Measurements from ENCODE around the gene LYPD4. TPM values are rescaled to one million over a fixed set of nuclear protein-coding genes. Genes with fewer than 3 reads are reported as not detected.

LYPD4 gene
- total RNA-seq, 1 experiment from 2014 or later, result not detected

- TF ChIP-seq, protein P1, sequence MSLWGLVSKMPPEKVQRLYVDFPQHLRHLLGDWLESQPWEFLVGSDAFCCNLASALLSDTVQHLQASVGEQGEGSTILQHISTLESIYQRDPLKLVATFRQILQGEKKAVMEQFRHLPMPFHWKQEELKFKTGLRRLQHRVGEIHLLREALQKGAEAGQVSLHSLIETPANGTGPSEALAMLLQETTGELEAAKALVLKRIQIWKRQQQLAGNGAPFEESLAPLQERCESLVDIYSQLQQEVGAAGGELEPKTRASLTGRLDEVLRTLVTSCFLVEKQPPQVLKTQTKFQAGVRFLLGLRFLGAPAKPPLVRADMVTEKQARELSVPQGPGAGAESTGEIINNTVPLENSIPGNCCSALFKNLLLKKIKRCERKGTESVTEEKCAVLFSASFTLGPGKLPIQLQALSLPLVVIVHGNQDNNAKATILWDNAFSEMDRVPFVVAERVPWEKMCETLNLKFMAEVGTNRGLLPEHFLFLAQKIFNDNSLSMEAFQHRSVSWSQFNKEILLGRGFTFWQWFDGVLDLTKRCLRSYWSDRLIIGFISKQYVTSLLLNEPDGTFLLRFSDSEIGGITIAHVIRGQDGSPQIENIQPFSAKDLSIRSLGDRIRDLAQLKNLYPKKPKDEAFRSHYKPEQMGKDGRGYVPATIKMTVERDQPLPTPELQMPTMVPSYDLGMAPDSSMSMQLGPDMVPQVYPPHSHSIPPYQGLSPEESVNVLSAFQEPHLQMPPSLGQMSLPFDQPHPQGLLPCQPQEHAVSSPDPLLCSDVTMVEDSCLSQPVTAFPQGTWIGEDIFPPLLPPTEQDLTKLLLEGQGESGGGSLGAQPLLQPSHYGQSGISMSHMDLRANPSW (CRISPR knock-in tag; conservative IDR thresholded peaks at IDR 0.05; ENCODE audit: low read depth), result no peak
- TF ChIP-seq, protein P2, sequence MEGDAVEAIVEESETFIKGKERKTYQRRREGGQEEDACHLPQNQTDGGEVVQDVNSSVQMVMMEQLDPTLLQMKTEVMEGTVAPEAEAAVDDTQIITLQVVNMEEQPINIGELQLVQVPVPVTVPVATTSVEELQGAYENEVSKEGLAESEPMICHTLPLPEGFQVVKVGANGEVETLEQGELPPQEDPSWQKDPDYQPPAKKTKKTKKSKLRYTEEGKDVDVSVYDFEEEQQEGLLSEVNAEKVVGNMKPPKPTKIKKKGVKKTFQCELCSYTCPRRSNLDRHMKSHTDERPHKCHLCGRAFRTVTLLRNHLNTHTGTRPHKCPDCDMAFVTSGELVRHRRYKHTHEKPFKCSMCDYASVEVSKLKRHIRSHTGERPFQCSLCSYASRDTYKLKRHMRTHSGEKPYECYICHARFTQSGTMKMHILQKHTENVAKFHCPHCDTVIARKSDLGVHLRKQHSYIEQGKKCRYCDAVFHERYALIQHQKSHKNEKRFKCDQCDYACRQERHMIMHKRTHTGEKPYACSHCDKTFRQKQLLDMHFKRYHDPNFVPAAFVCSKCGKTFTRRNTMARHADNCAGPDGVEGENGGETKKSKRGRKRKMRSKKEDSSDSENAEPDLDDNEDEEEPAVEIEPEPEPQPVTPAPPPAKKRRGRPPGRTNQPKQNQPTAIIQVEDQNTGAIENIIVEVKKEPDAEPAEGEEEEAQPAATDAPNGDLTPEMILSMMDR (IDR thresholded peaks at IDR 0.05), result no peak
- TF ChIP-seq NFATC4 (CRISPR knock-in tag; IDR thresholded peaks at IDR 0.05) (no peak), NFYB (CRISPR knock-in tag; conservative IDR thresholded peaks at IDR 0.05; ENCODE audit: low read depth) (0 out of 2 replicates have a peak, but pooled peaks have one; percentile 25), GTF2I (CRISPR knock-in tag; conservative IDR thresholded peaks at IDR 0.05) (no peak), FOXJ3 (CRISPR knock-in tag; IDR thresholded peaks at IDR 0.05; ENCODE audit: borderline replicate concordance) (no peak), JAZF1 (CRISPR knock-in tag; IDR thresholded peaks at IDR 0.05) (no peak), ELF4 (CRISPR knock-in tag; IDR thresholded peaks at IDR 0.05; ENCODE audit: low read depth) (0 out of 2 replicates have a peak, but pooled peaks have one; percentile 29), ZNF671 (CRISPR knock-in tag; IDR thresholded peaks at IDR 0.05) (no peak), JUN (CRISPR knock-in tag; IDR thresholded peaks at IDR 0.05) (peak; percentile 3; the same call in 1 of the 2 replicates), E2F4 (CRISPR knock-in tag; IDR thresholded peaks at IDR 0.05; ENCODE audit: borderline replicate concordance, low read depth) (peak; percentile 58; the same call in 1 of the 2 replicates), OVOL2 (CRISPR knock-in tag; IDR thresholded peaks at IDR 0.05; ENCODE audit: borderline replicate concordance) (no peak), ATF2 (CRISPR knock-in tag; IDR thresholded peaks at IDR 0.05; ENCODE audit: borderline replicate concordance, low read depth) (no peak), MYBL2 (CRISPR knock-in tag; IDR thresholded peaks at IDR 0.05) (peak; percentile 38; the same call in 1 of the 2 replicates), ATF1 (CRISPR knock-in tag; IDR thresholded peaks at IDR 0.05) (no peak), ZBTB43 (CRISPR knock-in tag; IDR thresholded peaks at IDR 0.05) (0 out of 2 replicates have a peak, but pooled peaks have one; percentile 65), ZMAT4 (CRISPR knock-in tag; IDR thresholded peaks at IDR 0.05) (no peak)
- TF ChIP-seq, protein P3, sequence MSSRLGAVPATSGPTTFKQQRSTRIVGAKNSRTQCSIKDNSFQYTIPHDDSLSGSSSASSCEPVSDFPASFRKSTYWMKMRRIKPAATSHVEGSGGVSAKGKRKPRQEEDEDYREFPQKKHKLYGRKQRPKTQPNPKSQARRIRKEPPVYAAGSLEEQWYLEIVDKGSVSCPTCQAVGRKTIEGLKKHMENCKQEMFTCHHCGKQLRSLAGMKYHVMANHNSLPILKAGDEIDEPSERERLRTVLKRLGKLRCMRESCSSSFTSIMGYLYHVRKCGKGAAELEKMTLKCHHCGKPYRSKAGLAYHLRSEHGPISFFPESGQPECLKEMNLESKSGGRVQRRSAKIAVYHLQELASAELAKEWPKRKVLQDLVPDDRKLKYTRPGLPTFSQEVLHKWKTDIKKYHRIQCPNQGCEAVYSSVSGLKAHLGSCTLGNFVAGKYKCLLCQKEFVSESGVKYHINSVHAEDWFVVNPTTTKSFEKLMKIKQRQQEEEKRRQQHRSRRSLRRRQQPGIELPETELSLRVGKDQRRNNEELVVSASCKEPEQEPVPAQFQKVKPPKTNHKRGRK (CRISPR knock-in tag; IDR thresholded peaks at IDR 0.05; ENCODE audit: borderline replicate concordance), result no peak
- TF ChIP-seq, protein P4, sequence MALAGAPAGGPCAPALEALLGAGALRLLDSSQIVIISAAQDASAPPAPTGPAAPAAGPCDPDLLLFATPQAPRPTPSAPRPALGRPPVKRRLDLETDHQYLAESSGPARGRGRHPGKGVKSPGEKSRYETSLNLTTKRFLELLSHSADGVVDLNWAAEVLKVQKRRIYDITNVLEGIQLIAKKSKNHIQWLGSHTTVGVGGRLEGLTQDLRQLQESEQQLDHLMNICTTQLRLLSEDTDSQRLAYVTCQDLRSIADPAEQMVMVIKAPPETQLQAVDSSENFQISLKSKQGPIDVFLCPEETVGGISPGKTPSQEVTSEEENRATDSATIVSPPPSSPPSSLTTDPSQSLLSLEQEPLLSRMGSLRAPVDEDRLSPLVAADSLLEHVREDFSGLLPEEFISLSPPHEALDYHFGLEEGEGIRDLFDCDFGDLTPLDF (CRISPR knock-in tag; IDR thresholded peaks at IDR 0.05), result no peak
These were observed 16.1 kb upstream of the LYPD4 start (continued) for GRCh38 chr19:41860419-41861115.

All from WTC11 (cell line).